ENCODE data around the gene PATL1. TPM values are rescaled to one million over a fixed set of nuclear protein-coding genes. Genes with fewer than 3 reads are reported as not detected.

Gene PATL1
- total and polyA plus RNA-seq, 2 of the 8 experiments (the other 6 are each of a cell fraction or from before 2014, with no cell fraction given): 30.4 to 33.4 TPM

DNA sequence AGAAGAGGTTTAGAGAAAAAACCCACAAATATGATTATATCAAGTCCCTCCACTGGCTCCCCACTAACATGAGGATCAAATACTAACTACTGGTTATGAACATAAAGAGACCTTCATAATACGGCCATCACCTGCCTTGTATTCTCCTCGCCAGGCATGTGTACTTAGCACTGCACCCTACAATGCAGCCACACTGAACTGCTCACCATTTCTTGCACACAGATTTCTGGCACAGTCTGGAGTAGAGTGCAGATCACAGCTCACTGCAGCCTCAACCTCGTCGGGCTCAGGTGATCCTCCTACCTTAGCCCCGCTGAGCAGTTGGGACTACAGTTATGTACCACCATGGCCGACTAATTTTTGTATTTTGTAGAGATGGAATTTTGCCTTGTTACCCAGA lies 66.4 kb downstream of the PATL1 start:
- ChIA-PET POLR2A (ENCODE audit: partially characterized antibody) (no interaction called here), CTCF (ENCODE audit: partially characterized antibody) (no interaction called here)
- DNase-seq (ENCODE audit: low read depth in 1 of 2, low spot score in 2 of 2) (no peak), FAIRE-seq (no peak)
- Histone ChIP-seq H3K9ac (replicated peaks in 1 of 4; ENCODE audit: extremely low read depth in 1 of 4, low read depth in 3 of 4, low read length in 3 of 4) (no peak overlapping the region), H3K14ac (ENCODE audit: insufficient read length) (no peak overlapping the region), H4K8ac (ENCODE audit: extremely low read depth, insufficient read depth, low read length) (no peak overlapping the region), H3K79me1 (ENCODE audit: low read depth, low read length) (no peaks in the 10 kb centered on the region), H3K23me2 (ENCODE audit: low read depth, low read length) (no peaks in the 10 kb centered on the region), H3K9me3 (ENCODE audit: insufficient read depth in 2 of 2, low read depth in 1 of 2, low read length in 1 of 2) (no peaks in the 10 kb centered on the region), H3K79me2 (ENCODE audit: control insufficient read depth in 1 of 2, insufficient read depth in 2 of 2, low read length in 2 of 2) (no peaks in the 10 kb centered on the region; a peak in 1 of 4 replicates), H2BK20ac (ENCODE audit: low read length) (no peak overlapping the region), H3K18ac (ENCODE audit: extremely low read depth, low read length) (no peak overlapping the region), H3K4me3 (ENCODE audit: extremely low read depth in 1 of 4, insufficient read depth in 2 of 4, low read depth in 3 of 4, low read length in 4 of 4) (no peak overlapping the region), H3K27ac (ENCODE audit: low read depth, low read length) (no peak overlapping the region), H2BK15ac (ENCODE audit: low read length) (no peak overlapping the region), H4K5ac (ENCODE audit: insufficient read length, low read depth, low read length) (no peak overlapping the region), H2BK5ac (ENCODE audit: low read depth, low read length) (no peak overlapping the region), H4K20me1 (replicated peaks in 1 of 2; ENCODE audit: control insufficient read depth in 1 of 2, insufficient read depth in 2 of 2, low read length in 2 of 2) (peaks cover 2% of the 10 kb centered on the region in 2 experiments), H2BK12ac (ENCODE audit: low read depth, low read length) (no peak overlapping the region), H2AK5ac (ENCODE audit: low read depth, low read length) (no peak overlapping the region), H2BK120ac (replicated peaks; ENCODE audit: low read depth, low read length) (no peak overlapping the region), H3K36me3 (ENCODE audit: control insufficient read depth in 2 of 4, insufficient read depth in 4 of 4, low read length in 3 of 4) (peaks cover 20 to 65% (median 52%) of the 10 kb centered on the region in 4 experiments), H3K4ac (replicated peaks; ENCODE audit: insufficient read length, low read depth, low read length) (no peak overlapping the region), H2AFZ (ENCODE audit: low read length) (no peak overlapping the region), H3K27me3 (replicated peaks in 1 of 4; ENCODE audit: control insufficient read depth in 3 of 4, extremely low read depth in 1 of 4, insufficient read depth in 3 of 4, low read length in 3 of 4) (no peaks in the 10 kb centered on the region), H3K4me2 (ENCODE audit: insufficient read depth in 1 of 2, low read depth in 2 of 2, low read length in 2 of 2) (no peak overlapping the region), H3K56ac (replicated peaks; ENCODE audit: insufficient read length, low read depth, low read length) (no peak overlapping the region), H3K23ac (ENCODE audit: insufficient read length) (no peak overlapping the region), H4K91ac (replicated peaks; ENCODE audit: insufficient read length, low read length) (no peak overlapping the region), H3K4me1 (replicated peaks in 1 of 4; ENCODE audit: control insufficient read depth in 3 of 4, insufficient read depth in 4 of 4, low read length in 3 of 4) (no peaks in the 10 kb centered on the region)
- WGBS, 2 experiments (ENCODE audit: extremely low coverage in 1 of 2, insufficient coverage in 1 of 2, insufficient read length in 1 of 2, insufficient replicate concordance in 2 of 2, low coverage in 1 of 2, low lambda C conversion rate in 2 of 2, missing lambda C conversion rate in 1 of 2): 87% methylated on average over 6 of the region's 6 CpGs; no CpG with 5 or more reads in 1 of the 2 experiments
- TF ChIP-seq, protein P1, sequence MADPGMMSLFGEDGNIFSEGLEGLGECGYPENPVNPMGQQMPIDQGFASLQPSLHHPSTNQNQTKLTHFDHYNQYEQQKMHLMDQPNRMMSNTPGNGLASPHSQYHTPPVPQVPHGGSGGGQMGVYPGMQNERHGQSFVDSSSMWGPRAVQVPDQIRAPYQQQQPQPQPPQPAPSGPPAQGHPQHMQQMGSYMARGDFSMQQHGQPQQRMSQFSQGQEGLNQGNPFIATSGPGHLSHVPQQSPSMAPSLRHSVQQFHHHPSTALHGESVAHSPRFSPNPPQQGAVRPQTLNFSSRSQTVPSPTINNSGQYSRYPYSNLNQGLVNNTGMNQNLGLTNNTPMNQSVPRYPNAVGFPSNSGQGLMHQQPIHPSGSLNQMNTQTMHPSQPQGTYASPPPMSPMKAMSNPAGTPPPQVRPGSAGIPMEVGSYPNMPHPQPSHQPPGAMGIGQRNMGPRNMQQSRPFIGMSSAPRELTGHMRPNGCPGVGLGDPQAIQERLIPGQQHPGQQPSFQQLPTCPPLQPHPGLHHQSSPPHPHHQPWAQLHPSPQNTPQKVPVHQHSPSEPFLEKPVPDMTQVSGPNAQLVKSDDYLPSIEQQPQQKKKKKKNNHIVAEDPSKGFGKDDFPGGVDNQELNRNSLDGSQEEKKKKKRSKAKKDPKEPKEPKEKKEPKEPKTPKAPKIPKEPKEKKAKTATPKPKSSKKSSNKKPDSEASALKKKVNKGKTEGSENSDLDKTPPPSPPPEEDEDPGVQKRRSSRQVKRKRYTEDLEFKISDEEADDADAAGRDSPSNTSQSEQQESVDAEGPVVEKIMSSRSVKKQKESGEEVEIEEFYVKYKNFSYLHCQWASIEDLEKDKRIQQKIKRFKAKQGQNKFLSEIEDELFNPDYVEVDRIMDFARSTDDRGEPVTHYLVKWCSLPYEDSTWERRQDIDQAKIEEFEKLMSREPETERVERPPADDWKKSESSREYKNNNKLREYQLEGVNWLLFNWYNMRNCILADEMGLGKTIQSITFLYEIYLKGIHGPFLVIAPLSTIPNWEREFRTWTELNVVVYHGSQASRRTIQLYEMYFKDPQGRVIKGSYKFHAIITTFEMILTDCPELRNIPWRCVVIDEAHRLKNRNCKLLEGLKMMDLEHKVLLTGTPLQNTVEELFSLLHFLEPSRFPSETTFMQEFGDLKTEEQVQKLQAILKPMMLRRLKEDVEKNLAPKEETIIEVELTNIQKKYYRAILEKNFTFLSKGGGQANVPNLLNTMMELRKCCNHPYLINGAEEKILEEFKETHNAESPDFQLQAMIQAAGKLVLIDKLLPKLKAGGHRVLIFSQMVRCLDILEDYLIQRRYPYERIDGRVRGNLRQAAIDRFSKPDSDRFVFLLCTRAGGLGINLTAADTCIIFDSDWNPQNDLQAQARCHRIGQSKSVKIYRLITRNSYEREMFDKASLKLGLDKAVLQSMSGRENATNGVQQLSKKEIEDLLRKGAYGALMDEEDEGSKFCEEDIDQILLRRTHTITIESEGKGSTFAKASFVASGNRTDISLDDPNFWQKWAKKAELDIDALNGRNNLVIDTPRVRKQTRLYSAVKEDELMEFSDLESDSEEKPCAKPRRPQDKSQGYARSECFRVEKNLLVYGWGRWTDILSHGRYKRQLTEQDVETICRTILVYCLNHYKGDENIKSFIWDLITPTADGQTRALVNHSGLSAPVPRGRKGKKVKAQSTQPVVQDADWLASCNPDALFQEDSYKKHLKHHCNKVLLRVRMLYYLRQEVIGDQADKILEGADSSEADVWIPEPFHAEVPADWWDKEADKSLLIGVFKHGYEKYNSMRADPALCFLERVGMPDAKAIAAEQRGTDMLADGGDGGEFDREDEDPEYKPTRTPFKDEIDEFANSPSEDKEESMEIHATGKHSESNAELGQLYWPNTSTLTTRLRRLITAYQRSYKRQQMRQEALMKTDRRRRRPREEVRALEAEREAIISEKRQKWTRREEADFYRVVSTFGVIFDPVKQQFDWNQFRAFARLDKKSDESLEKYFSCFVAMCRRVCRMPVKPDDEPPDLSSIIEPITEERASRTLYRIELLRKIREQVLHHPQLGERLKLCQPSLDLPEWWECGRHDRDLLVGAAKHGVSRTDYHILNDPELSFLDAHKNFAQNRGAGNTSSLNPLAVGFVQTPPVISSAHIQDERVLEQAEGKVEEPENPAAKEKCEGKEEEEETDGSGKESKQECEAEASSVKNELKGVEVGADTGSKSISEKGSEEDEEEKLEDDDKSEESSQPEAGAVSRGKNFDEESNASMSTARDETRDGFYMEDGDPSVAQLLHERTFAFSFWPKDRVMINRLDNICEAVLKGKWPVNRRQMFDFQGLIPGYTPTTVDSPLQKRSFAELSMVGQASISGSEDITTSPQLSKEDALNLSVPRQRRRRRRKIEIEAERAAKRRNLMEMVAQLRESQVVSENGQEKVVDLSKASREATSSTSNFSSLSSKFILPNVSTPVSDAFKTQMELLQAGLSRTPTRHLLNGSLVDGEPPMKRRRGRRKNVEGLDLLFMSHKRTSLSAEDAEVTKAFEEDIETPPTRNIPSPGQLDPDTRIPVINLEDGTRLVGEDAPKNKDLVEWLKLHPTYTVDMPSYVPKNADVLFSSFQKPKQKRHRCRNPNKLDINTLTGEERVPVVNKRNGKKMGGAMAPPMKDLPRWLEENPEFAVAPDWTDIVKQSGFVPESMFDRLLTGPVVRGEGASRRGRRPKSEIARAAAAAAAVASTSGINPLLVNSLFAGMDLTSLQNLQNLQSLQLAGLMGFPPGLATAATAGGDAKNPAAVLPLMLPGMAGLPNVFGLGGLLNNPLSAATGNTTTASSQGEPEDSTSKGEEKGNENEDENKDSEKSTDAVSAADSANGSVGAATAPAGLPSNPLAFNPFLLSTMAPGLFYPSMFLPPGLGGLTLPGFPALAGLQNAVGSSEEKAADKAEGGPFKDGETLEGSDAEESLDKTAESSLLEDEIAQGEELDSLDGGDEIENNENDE (IDR thresholded peaks at IDR 0.05; ENCODE audit: insufficient replicate concordance, low read length): no peak

Measured in H1 (cell line).